Anterior cingulate cortex (tissue), 58 donors: ENCODE measurements around the gene UBE2J2.

Experiments
- DNase-seq, 58 donors: peaks; one replicate each; lab custom pipeline; 2025; lab: John Stamatoyannopoulos, UW

UBE2J2 gene

DNA sequence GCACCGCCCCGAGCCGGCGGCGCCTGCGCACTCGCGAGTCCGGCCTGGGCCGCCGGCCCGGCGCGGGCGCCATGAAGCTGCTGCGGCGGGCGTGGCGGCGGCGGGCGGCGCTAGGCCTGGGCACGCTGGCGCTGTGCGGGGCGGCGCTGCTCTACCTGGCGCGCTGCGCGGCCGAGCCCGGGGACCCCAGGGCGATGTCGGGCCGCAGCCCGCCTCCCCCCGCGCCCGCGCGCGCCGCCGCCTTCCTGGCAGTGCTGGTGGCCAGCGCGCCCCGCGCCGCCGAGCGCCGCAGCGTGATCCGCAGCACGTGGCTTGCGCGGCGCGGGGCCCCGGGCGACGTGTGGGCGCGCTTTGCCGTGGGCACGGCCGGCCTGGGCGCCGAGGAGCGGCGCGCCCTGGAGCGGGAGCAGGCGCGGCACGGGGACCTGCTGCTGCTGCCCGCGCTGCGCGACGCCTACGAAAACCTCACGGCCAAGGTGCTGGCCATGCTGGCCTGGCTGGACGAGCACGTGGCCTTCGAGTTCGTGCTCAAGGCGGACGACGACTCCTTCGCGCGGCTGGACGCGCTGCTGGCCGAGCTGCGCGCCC lies 41.4 kb downstream of the UBE2J2 start, which contains the start of gene B3GALT6:
Gene B3GALT6, plus strand, starts transcription at position 30 of the 588 bp plus-strand sequence. Its CDS starts 42 bp downstream, at position 72.
- peak in 10 of 58 donors; percentile 6 to 58 (median 52) for DNase-seq

DNA sequence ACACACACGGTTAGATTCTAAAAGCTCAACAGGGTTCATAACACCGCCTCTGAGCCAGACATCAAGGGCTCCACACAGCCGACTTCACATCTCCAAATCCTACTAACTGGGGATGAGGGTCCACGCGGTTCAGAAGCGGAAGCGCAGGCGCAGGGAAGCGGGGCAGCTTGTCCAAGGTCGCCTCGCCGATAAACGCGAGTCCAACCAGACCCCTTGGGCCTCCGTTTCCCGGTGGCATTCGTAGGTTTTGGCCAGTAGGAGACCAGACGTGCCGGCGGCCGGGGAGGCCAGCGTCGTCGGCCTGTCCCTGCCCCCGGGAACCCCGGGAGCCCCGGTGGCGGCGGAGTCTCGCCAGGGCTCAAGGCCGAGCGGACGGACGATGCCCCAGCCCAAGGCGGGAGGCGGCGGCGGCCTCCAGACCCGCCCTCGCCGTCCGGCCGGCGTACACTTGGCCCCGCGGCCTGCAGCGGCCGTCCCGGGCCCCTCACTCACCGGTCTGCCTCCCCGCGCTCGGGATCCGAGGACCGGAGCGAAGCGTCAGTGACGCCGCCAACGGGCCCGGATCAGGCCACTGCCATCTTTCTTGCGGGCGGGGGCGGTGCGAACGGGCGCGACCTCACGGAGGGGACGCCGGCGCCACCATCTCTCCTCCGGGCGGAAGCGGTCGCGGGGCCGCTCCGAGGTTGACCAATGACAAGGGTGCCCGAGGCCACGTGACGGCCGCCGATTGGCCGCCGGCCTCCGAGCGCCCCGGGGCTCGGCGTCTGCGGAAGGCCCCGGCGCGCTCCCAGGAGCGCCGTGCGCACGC lies 42.0 kb downstream of the UBE2J2 start, which contains the start of gene SDF4:
Gene SDF4, minus strand, starts transcription at position 602 of the 808 bp plus-strand sequence. CDS start 3,229 bp downstream, outside the sequence.
- peak; percentile 53 to 97 (median 93) for DNase-seq

DNA sequence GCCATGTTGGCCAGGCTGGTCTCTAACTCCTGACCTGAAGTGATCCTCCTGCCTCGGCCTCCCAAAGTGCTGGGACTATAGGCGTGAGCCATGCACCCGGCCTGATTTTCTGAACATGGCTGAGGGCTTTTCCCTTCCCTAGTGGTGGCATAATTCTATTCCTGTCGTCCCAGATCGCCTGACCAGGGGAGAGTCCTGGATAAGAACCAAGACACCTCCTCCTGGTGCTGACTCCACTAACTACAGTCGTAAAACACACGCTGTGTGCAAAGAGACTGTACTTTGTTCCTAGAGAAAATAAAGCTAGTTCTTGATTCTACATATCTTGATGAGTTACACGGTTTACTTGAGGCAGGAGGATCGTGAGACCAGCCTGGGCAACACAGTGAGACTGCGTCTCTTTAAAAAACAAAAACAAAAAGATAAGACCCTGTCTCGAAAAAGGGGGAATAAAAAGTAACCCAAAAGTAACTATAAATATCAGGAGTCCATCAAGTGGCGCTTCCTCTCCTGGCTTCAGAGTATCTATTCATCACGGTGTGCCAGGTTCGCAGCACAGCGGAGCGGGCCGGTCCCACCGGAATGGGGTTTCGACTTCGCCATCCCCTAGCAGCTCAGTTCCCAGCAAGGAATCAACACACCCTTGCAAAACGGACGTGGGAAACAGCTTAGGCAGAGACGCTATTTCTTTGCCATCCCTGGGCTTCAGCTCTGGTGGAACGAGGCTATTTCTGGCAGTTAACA lies 42.8 kb downstream of the UBE2J2 start:
- DNase-seq = peak in 1 of 58 donors; percentile 17

DNA sequence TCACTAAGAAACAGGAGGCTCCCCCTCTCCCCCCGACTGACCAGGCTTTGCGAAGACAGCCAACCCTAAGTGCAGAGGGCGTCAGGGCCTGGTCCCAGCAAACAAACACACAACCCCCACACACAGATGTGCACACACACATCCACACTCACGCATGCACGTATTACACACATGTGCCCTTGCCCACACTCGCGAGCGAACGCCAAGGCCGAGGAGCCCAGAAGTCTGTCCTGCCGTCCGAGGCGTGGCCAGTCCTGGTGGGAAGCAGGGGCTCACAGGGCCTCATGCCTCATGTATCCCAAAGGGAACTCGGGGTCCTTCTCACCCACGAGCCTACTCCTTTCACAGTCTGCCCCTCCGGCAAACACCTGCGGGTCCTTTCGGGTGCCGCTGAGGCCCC lies 43.9 kb downstream of the UBE2J2 start:
- no peak for DNase-seq

DNA sequence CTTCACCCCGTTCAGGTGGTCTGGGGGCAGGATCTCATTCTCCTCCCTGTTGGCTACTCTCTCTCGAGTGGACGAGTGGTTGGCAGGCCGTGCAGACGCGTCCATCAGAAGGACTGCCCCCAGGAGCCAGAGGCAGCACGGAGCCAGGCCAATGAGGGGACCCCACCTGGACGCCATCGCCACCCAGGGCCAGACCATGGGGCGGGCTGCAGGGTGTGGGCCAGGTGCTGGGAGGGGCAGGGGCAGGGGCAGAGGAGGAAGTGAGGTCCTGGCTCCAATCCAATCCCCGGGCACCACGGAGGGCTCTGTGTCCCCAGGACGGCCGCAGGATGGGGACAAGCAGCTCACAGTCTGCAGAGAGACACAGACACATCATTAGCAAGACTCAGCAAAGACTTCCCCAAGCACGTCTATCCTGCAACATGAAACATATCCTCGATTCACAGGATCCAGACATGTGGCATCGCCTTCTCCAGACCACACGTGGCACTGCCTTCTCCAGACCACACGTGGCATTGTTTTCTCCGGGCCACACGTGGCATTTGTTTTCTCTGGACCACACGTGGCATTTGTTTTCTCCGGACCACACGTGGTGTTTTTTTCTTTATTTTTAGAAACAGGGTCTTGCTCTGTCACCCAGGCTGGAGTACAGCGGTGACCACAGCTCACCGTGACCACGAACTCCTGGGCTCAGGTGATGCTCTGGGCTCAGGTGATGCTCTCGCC lies 44.9 kb downstream of the UBE2J2 start:
- no peak for DNase-seq

DNA sequence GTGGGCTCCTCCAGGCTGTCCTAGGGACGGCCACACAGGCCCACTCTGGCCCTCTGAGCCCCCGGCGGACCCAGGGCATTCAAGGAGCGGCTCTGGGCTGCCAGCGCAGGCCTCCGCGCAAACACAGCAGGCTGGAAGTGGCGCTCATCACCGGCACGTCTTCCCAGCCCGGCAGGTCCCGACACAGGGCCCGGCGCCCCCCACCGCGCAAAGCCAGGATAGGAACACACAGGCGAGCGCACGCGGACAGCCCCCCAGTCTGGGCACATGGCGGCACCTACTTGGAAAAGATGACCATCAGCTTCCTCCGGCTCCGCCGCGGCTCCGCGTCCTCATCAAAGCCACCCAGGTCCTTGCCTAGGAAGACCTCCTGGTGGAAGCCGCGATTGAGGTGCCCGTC lies 45.5 kb downstream of the UBE2J2 start:
- no peak for DNase-seq

DNA sequence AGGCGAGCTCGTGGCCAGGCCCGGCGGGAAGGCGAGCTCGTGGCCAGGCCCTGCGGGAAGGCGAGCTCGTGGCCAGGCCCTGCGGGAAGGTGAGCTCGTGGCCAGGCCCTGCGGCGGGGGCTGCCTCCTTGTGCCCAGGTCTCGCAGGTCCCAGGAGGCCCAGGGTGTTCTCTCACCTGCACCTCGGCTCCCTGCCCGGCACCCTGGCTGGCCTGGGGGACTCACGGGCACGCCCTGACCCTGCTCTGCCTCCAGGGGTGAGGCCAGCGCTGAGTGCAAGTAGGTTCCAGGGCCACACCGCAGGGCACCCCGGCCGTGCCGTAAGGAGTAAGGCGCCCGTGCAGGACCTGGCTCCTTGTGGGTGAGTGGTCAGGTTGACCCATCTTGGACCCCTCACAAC lies 46.3 kb downstream of the UBE2J2 start:
- no peak for DNase-seq

DNA sequence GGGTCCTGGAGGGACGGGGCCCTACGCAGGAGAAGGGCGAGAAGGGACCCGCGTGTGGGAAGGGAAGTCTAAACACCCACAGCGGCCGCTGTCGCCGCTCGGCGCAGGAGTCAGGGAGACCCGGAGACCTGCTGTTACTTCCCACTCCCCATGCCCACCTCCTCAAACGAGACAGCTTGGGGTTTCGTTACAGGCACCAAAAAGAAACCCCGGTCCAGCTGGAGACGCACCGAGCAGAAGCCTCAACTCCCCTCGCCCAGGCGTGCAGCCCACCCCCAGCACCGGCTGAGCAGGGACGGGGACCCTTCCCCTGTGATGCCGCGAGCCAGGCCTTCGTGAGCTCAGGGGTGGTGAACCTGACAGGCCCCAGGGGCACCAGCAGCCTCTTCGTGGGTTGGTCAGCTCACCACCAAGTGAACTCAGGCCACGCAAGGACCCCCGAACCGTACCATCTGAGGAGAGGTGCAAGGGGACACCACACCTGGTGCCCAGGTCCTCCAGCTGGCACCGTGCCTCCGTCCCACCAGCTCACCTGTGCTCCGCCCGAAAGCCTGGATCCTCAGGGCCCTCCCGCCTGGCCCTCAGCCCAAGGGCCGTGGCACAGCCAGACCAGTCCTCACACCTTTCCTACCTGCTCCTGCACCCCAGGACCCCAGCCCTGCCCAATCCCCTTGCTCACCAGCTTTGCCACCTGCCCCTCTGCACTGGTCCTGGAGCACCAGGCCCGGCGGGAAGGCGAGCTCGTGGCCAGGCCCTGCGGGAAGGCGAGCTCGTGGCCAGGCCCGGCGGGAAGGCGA lies 46.9 kb downstream of the UBE2J2 start:
- DNase-seq = no peak

DNA sequence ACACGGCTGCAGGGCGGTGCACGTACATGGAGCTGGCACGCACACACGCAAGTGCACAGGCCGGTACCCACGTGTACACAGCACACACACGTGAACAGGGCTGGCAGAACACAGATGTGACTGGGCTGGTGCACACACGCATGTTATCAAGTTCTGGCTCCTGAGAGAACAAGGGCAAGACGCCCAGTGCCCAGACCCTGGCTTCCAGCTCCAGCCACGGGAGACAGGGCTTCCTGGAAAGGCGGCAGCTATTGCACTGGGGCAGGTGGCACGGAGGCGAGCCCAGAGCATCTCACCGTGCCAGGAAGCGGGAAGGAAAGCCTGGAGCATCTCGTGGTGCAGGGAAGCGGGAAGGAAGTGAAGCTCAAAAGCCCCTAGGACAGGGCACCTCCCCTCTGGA lies 47.7 kb downstream of the UBE2J2 start:
- DNase-seq = peak in 1 of 58 donors; percentile 12

DNA sequence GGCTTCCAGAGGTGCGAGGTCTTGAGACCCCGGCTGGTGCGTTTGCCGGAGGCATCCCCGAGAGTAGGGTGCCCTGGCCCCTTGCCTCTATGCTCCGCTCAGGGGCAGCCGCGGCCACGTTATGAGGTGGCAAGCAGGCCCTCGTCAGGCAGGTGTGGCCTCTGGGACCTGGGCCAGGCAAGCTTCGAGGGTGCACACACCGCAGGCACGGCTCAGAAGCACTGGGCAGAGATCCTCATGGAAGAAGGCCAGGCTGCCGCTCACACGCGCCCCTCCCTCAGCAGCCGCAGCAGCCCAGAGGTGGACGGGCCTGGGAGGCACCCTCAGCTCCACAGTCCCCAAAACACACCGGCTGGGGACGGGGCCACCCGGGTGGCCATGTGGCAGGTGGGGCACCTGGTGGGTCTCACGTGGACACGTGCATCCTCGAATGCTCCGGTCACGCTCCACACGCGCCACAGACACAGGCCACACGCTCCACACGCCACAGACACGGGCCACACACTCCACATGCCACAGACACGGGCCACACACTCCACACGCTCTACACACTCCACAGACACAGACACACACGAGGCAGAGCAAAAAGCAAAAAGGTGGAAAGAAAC lies 48.3 kb downstream of the UBE2J2 start:
- DNase-seq = no peak

DNA sequence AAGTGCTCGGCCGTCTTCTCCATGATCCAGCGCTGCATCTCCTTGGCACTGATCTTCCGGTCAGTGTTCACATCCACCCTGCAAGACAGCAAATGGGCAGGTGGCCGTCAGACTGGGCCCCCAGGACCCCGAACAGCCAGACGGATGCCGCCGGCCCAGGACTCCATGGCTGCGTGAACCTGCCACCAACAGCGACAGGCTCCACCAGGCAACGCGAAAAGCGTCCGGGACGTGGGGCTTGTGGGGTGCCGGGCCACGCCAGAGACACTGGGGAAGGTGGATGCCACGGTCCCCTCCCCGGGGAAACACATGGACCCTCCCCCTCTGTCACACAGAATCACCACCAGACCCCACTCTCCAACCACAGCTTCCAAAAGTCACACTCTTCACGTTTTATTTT lies 49.8 kb downstream of the UBE2J2 start:
- DNase-seq = no peak

DNA sequence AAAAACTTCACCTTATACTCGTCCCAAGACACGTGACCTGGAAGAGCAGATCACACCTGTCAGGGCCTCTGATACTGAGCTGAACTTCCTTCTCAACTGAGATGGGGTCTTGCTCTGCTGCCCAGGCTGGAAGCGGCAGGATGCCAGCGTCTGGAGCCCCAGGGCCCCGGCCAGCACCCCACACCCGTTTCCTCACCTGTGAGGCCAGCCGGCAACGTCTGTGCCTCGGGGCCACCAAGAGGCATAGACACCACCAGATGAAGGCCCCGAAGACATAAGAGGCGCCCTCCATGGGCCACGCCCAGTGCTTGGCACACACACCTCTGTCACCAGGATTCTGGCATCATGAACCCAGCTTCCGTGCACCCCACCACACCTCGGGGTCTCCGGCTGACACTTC lies 50.3 kb downstream of the UBE2J2 start:
- no peak for DNase-seq

DNA sequence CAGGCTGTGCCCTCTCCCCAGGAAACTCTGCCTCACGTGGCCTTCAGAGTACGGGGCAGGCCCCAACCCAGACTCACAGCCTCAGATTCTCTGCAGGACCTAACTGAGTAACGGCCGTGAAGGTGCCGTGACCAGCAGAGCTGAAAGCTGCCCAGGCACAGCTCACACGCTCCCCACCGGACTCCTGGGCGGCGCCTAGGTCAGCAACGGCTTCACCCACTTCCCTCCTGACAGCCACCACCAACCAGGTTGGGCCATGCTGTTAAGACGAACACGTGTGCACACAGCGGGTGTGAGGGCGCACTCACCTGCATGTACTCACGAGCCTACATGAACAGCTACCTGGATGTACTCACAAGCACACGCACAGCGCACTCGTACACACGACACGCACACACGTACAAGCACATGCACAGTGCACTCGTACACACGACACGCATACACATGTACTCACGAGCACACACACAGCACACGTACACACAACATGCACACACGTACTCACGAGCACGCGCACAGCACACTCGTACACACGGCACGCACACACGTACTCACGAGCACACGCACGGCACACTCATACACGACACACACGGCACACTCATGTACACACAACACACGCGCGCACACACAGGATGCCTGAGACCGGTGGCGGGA lies 51.0 kb downstream of the UBE2J2 start:
- DNase-seq = no peak

DNA sequence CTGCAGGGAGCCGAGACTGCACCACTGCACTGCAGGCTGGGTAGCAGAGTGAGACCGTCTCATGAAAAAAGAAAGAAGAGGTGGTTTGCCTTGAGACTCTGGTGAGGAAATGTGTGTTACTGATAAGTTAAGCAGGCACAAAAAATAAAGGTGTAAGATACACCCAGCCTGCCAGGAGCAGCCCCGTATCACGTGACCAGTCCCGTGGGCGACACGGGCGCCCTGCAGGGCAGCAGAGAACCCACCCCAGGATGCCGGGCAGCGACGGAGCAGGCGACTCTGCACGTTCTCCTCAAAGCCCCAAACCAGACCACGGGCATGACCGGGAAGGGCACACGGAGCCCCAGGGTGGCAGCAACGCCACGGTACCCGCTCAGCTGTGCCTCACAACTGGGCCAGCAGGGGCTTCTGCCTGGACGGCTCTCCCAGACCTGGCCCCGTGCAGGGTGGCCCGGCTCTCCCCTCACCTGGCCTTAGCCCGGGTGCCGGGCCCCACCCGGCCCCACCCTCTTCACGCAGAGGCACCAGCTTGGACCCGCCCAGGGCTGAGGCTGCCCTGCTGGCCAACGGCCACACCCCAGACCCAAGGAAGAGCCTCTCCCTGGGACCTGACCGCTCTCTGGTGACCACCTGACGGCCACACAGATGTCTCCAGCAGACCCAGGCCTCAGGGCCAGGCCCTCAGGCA lies 51.6 kb downstream of the UBE2J2 start:
- no peak for DNase-seq

DNA sequence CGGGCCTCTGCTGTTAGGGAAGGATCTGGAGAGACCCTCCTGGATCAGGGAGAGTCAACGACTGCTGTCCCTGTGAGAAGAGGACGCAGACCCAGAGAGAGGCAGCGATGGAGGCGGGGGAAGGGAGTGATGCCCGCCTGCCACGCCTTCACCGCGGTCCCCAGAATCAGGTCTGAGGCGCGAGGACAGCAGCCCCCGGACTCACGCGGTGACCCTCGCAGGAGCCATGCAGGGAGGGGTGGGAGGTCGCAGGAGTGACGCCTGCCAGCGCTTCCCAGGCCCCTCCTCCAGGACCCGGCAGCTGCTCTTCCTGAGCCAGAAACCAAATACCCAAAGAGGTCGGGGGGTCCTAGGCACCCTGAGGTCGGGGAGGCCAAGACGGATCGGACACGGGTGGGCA lies 53.5 kb downstream of the UBE2J2 start:
- DNase-seq = no peak

DNA sequence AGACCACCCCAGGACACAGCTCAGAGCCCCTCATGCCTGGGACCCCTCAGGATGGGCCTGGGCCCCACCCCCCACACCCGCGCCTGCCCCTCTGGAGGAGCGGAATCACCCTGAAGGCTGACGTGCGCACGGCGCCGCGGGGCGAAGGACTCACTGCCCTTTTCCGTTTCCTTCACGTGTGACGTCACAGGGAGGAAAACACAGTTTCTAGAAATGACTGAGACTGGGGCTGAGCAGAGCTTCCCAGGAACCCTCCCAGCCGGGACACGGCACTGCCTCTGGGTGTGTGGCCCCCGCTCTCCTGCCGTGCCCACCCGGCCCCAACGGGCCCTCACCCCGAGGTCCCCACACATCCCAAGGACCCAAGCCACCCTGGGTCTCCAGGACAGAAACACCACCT lies 54.3 kb downstream of the UBE2J2 start:
- DNase-seq = no peak

DNA sequence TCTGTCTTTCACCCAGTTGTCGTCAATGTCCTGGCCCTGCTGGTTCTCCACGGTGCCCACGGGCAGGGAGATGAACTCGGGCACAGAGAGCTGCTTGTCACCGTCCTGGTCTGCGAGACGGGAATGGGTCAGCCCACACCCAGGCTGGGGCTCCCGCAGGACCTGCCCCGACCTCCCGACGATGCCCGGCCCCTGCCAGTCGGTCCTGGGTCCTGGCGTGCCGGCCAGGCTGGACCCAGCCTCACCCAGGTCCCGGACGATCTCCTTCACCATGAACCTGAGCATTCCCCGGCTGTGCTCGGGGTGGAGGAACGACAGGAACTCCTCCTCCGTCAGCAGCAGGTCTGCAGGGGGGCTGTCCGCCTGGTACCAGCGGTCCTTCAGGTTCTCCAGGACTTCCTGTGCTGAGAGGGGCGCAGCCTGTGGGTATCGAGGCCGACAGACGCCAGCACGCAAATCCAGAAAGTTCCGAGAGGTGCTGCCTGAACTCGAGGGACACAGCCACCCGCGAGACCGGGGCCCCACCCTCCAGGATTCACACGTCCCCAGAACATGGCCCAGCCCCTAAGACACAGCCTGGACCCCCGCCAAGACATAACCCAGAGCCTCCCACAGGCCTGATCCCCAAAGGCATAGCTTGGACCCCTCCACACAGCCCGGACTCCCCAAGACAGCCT lies 55.0 kb downstream of the UBE2J2 start:
- no peak for DNase-seq
